Measurements from ENCODE around the gene GALNT17. TPM values are rescaled to one million over a fixed set of nuclear protein-coding genes. Genes with fewer than 3 reads are reported as not detected.

GALNT17 gene
- total RNA-seq, 1 donor from 2014 or later, result 0.36 TPM

- no peak for ATAC-seq
These were observed 270.7 kb downstream of the GALNT17 start for GRCh38 chr7:71402684-71403083.

GRCh38 chr7:71403202-71403946, 271.4 kb downstream of the GALNT17 start:
- no peak for ATAC-seq

GRCh38 chr7:71404726-71405345, 272.9 kb downstream of the GALNT17 start:
- no peak for ATAC-seq

GRCh38 chr7:71408271-71408670, 276.3 kb downstream of the GALNT17 start:
- ATAC-seq, result no peak

- no peak for ATAC-seq
These were observed 277.7 kb downstream of the GALNT17 start for GRCh38 chr7:71409550-71410157.

- no peak for ATAC-seq
These were observed 279.5 kb downstream of the GALNT17 start for GRCh38 chr7:71411475-71411874.

GRCh38 chr7:71414490-71414889, 282.5 kb downstream of the GALNT17 start:
- no peak for ATAC-seq

GRCh38 chr7:71419546-71420337, 287.8 kb downstream of the GALNT17 start:
- ATAC-seq, result no peak

- no peak for ATAC-seq
These were observed 290.2 kb downstream of the GALNT17 start for GRCh38 chr7:71422104-71422503.

GRCh38 chr7:71424166-71425035, 292.5 kb downstream of the GALNT17 start:
- no peak for ATAC-seq

- no peak for ATAC-seq
These were observed 297.1 kb downstream of the GALNT17 start for GRCh38 chr7:71429083-71429482.

- ATAC-seq, result no peak
These were observed 298.3 kb downstream of the GALNT17 start for GRCh38 chr7:71430246-71430645.

GRCh38 chr7:71439321-71439720, 307.4 kb downstream of the GALNT17 start:
- no peak for ATAC-seq

- no peak for ATAC-seq
These were observed 310.7 kb downstream of the GALNT17 start for GRCh38 chr7:71442492-71443190.

GRCh38 chr7:71443191-71443530, 311.2 kb downstream of the GALNT17 start:
- ATAC-seq, result no peak

- no peak for ATAC-seq
These were observed 312.2 kb downstream of the GALNT17 start for GRCh38 chr7:71444130-71444529.

GRCh38 chr7:71453630-71454029, 321.7 kb downstream of the GALNT17 start:
- no peak for ATAC-seq

- ATAC-seq, result no peak
These were observed 323.0 kb downstream of the GALNT17 start for GRCh38 chr7:71454981-71455380.

- ATAC-seq, result no peak
These were observed 325.1 kb downstream of the GALNT17 start for GRCh38 chr7:71457021-71457420.

- no peak for ATAC-seq
These were observed 326.1 kb downstream of the GALNT17 start for GRCh38 chr7:71457846-71458590.

- ATAC-seq, result no peak
These were observed 327.2 kb downstream of the GALNT17 start for GRCh38 chr7:71459132-71459531.

Data from esophagus mucosa (tissue), 1 donor.